ENCODE measurements around the gene NFATC2.

DNA sequence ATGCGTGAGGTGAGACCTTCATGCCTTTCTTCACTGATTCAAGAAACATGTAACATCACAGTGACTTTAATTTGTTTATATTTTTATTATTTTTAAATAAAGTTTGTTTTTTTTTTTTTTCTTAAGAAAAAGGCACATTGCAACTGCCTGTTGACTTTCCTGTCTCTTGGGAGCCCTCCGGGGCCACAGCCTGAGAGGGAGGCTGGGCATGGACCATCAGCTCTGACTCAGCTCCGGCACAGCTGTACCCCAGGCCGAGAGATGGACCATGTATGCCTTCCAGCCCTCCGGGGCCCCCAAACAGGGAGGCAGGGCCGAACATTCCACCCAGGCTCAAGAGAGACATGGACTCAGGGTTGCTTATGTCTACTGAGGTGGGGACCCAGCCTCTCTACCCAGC, 99.9 kb downstream of the NFATC2 start:
- no peak for TF ChIP-seq FOXM1 (IDR thresholded peaks at IDR 0.05; ENCODE audit: borderline replicate concordance)
- TF ChIP-seq FOXA1 (IDR thresholded peaks at IDR 0.05): no peak
- TF ChIP-seq BHLHE40 (IDR thresholded peaks at IDR 0.05; ENCODE audit: borderline replicate concordance): no peak
- TF ChIP-seq LEF1 (IDR thresholded peaks at IDR 0.05; ENCODE audit: borderline replicate concordance): no peak
- TF ChIP-seq NFRKB (IDR thresholded peaks at IDR 0.05): no peak
- TF ChIP-seq TARDBP (IDR thresholded peaks at IDR 0.05): no peak
- no peak for TF ChIP-seq SUZ12 (IDR thresholded peaks at IDR 0.05)
- no peak for TF ChIP-seq ARNT (IDR thresholded peaks at IDR 0.05)
- TF ChIP-seq SP1 (IDR thresholded peaks at IDR 0.05): no peak
- no peak for TF ChIP-seq PKNOX1 (IDR thresholded peaks at IDR 0.05)
- no peak for TF ChIP-seq ELF4 (IDR thresholded peaks at IDR 0.05)
- TF ChIP-seq FOXK2 (IDR thresholded peaks at IDR 0.05): no peak
- TF ChIP-seq ZNF384 (IDR thresholded peaks at IDR 0.05): no peak
